ENCODE measurements around the gene SOCS3.
"Not testable (repeated sequence)": the region's sequence is repeated elsewhere in the genome, so short reads cannot be mapped to it uniquely, and the experiment has no call there.

Gene SOCS3

DNA sequence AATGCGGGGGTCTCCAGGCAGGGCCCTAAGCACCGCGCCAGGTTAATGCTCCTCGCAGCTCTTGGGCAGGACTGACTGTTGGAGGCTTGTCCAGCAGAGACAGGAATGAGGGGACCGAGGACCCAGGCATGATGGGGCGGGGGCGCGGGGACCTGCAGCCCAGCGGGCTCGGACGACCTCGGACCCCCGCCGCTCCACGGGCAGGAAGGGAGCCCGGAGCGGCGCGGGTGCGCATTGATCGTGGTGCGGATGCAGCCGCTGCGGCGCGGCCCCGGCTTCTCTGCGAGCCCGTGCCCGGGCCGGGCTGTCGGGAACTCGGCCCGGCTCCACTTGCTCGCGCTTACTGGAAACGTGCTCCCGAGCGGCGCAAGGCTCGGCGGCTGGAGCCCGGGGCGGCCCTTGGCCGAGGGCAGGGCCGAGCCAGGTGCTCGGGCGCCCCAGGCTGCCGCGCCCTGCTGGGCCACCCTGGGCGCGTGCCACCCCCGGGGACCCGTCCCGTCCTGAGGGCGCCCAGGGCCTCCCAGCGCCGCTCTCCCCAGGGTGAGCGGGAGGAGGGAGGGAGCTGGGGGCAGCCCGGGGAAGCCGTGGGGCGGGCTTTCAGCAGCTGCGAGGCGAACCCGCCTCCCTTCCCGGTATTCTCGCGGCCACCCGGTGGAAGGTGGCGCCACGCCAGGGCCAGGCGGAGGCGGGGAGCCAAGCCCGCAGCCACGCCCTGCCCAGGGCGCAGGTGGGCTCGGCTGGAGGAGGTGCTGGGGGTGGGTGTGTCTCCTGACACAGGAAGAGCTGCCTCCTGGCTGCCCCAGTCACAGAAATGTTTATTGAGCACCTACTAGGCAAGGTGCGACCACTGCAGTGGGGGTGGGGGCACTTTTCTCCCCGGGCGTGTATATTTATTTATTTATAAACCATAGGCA, 45.9 kb downstream of the SOCS3 start:
- peak overlapping the region; percentile 48 for H3K4me3 ChIP-seq (ENCODE audit: insufficient read depth, low read depth, low read length, poor library complexity, severe bottlenecking)
- H3K27ac ChIP-seq (ENCODE audit: insufficient read depth, low read length, poor library complexity, severe bottlenecking): peak overlapping the region; percentile 13
- no peaks in the 10 kb centered on the region for H3K36me3 ChIP-seq (ENCODE audit: control insufficient read depth, insufficient read depth, low read length)
- H3K27me3 ChIP-seq (replicated peaks; ENCODE audit: control insufficient read depth, insufficient read depth, low read length, poor library complexity, severe bottlenecking): no peaks in the 10 kb centered on the region
- H3K9me3 ChIP-seq (ENCODE audit: control insufficient read depth, low read length): no peaks in the 10 kb centered on the region
- peak; percentile 40 to 55 (median 55) for DNase-seq
- peaks cover 25% of the 10 kb centered on the region for H3K4me1 ChIP-seq (ENCODE audit: control insufficient read depth, insufficient read depth, low read length, poor library complexity, severe bottlenecking)

DNA sequence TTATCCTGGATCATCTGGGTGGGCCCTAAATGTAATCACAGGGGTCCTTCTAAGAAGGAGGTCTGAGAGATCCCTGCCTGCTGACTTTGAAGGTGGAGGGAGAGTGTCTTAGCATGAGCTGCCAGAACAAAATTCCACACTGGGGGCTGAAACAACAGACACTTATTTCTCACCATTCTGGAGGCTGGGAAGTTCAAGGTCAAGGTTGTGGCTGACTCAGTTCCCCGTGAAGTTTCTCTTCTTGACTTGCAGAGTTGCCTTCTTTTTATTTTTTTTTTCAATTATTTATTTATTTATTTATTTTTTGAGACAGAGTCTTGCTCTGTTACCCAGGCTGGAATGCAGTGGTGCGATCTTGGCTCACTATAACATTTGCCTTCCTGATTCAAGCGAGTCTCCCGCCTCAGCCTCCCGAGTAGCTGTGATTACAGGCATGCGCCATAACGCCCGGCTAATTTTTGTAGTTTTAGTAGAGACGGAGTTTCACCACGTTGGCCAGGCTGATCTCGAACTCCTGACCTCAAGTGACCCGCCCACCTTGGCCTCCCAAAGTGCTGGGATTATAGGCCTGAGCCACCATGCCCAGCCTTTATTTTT, 50.1 kb downstream of the SOCS3 start:
- not testable (repeated sequence) for H3K36me3 ChIP-seq (ENCODE audit: control insufficient read depth, insufficient read depth, low read length); DNase-seq; H3K4me3 ChIP-seq (ENCODE audit: insufficient read depth, low read depth, low read length, poor library complexity, severe bottlenecking); H3K27me3 ChIP-seq (replicated peaks; ENCODE audit: control insufficient read depth, insufficient read depth, low read length, poor library complexity, severe bottlenecking); H3K27ac ChIP-seq (ENCODE audit: insufficient read depth, low read length, poor library complexity, severe bottlenecking); H3K9me3 ChIP-seq (ENCODE audit: control insufficient read depth, low read length); H3K4me1 ChIP-seq (ENCODE audit: control insufficient read depth, insufficient read depth, low read length, poor library complexity, severe bottlenecking)

GRCh38 chr17:78307887-78308638, 51.8 kb downstream of the SOCS3 start:
- H3K27me3 ChIP-seq (replicated peaks; ENCODE audit: control insufficient read depth, insufficient read depth, low read length, poor library complexity, severe bottlenecking): no peaks in the 10 kb centered on the region

GRCh38 chr17:78306913-78307312, 53.0 kb downstream of the SOCS3 start:
- no peak for DNase-seq
- no peaks in the 10 kb centered on the region for H3K36me3 ChIP-seq (ENCODE audit: control insufficient read depth, insufficient read depth, low read length)
- no peak overlapping the region for H3K4me3 ChIP-seq (ENCODE audit: insufficient read depth, low read depth, low read length, poor library complexity, severe bottlenecking)
- no peaks in the 10 kb centered on the region for H3K27me3 ChIP-seq (replicated peaks; ENCODE audit: control insufficient read depth, insufficient read depth, low read length, poor library complexity, severe bottlenecking)
- H3K4me1 ChIP-seq (ENCODE audit: control insufficient read depth, insufficient read depth, low read length, poor library complexity, severe bottlenecking): no peaks in the 10 kb centered on the region
- H3K9me3 ChIP-seq (ENCODE audit: control insufficient read depth, low read length): no peaks in the 10 kb centered on the region
- no peak overlapping the region for H3K27ac ChIP-seq (ENCODE audit: insufficient read depth, low read length, poor library complexity, severe bottlenecking)

More at GRCh38 chr17:78307887-78308638, 51.8 kb downstream of the SOCS3 start:
- H3K27ac ChIP-seq (ENCODE audit: insufficient read depth, low read length, poor library complexity, severe bottlenecking): no peak overlapping the region
- DNase-seq: no peak
- H3K36me3 ChIP-seq (ENCODE audit: control insufficient read depth, insufficient read depth, low read length): no peaks in the 10 kb centered on the region
- H3K4me3 ChIP-seq (ENCODE audit: insufficient read depth, low read depth, low read length, poor library complexity, severe bottlenecking): no peak overlapping the region
- H3K9me3 ChIP-seq (ENCODE audit: control insufficient read depth, low read length): no peaks in the 10 kb centered on the region
- H3K4me1 ChIP-seq (ENCODE audit: control insufficient read depth, insufficient read depth, low read length, poor library complexity, severe bottlenecking): no peaks in the 10 kb centered on the region

All from effector memory CD4-positive, alpha-beta T cell (primary cell).